Measurements from ENCODE around the gene MKX.

MKX gene

GRCh38 chr10:27678166-27678565 is 67.5 kb downstream of the MKX start:
- Histone ChIP-seq H3K4me1 (no peaks in the 10 kb centered on the region), H3K27me3 (peaks cover 11% of the 10 kb centered on the region), H3K36me3 (no peaks in the 10 kb centered on the region), H3K9me3 (no peaks in the 10 kb centered on the region), H3K4me3 (ENCODE audit: low read depth, low read length) (no peak overlapping the region)
- TF ChIP-seq CTCF (IDR thresholded peaks at IDR 0.05; ENCODE audit: low read depth, low read length): no peak
- no peak for DNase-seq

- no peaks in the 10 kb centered on the region for H3K9me3 ChIP-seq
- no peak for TF ChIP-seq CTCF (IDR thresholded peaks at IDR 0.05; ENCODE audit: low read depth, low read length)
- H3K4me1 ChIP-seq: no peaks in the 10 kb centered on the region
- no peaks in the 10 kb centered on the region for H3K36me3 ChIP-seq
- H3K27me3 ChIP-seq: peaks cover 13% of the 10 kb centered on the region
- H3K4me3 ChIP-seq (ENCODE audit: low read depth, low read length): no peak overlapping the region
- DNase-seq: no peak
Observed at GRCh38 chr10:27673065-27673464, 72.6 kb downstream of the MKX start.

- no peak for DNase-seq
Observed at GRCh38 chr10:27671821-27672220, 73.8 kb downstream of the MKX start.

GRCh38 chr10:27664461-27664860 is 81.2 kb downstream of the MKX start:
- H3K9me3 ChIP-seq: no peaks in the 10 kb centered on the region
- DNase-seq: no peak
- H3K4me1 ChIP-seq: no peaks in the 10 kb centered on the region
- peaks cover 24% of the 10 kb centered on the region for H3K27me3 ChIP-seq
- TF ChIP-seq CTCF (IDR thresholded peaks at IDR 0.05; ENCODE audit: low read depth, low read length): no peak
- no peaks in the 10 kb centered on the region for H3K36me3 ChIP-seq
- H3K4me3 ChIP-seq (ENCODE audit: low read depth, low read length): no peak overlapping the region

More at GRCh38 chr10:27671821-27672220, 73.8 kb downstream of the MKX start:
- no peak for TF ChIP-seq CTCF (IDR thresholded peaks at IDR 0.05; ENCODE audit: low read depth, low read length)
- Histone ChIP-seq H3K4me1 (no peaks in the 10 kb centered on the region), H3K4me3 (ENCODE audit: low read depth, low read length) (no peak overlapping the region), H3K27me3 (peaks cover 10% of the 10 kb centered on the region; the same call in 1 of the 2 replicates), H3K9me3 (no peaks in the 10 kb centered on the region), H3K36me3 (no peaks in the 10 kb centered on the region)

GRCh38 chr10:27663621-27664020 is 82.0 kb downstream of the MKX start:
- no peaks in the 10 kb centered on the region for H3K9me3 ChIP-seq
- no peaks in the 10 kb centered on the region for H3K36me3 ChIP-seq
- H3K27me3 ChIP-seq: peaks cover 24% of the 10 kb centered on the region
- no peak for DNase-seq
- no peak for TF ChIP-seq CTCF (IDR thresholded peaks at IDR 0.05; ENCODE audit: low read depth, low read length)
- H3K4me1 ChIP-seq: no peaks in the 10 kb centered on the region
- H3K4me3 ChIP-seq (ENCODE audit: low read depth, low read length): no peak overlapping the region

GRCh38 chr10:27661514-27662286 is 83.9 kb downstream of the MKX start:
- H3K36me3 ChIP-seq: no peaks in the 10 kb centered on the region
- DNase-seq: no peak
- H3K4me1 ChIP-seq: no peaks in the 10 kb centered on the region
- H3K27me3 ChIP-seq: peaks cover 29% of the 10 kb centered on the region
- TF ChIP-seq CTCF (IDR thresholded peaks at IDR 0.05; ENCODE audit: low read depth, low read length): no peak
- H3K9me3 ChIP-seq: no peaks in the 10 kb centered on the region
- no peak overlapping the region for H3K4me3 ChIP-seq (ENCODE audit: low read depth, low read length)
